Mammary epithelial cell (primary cell): ENCODE data around the gene KRTAP4-9.

Source experiments
- EZH2 ChIP-seq: IDR thresholded peaks from 2 replicates; pipeline ENCODE4 v1.6.1; 2012; ENCODE audit warnings: low read length, inconsistent platforms, borderline replicate concordance
- TF ChIP-seq, protein P1 (sequence below), 2 donors: IDR thresholded peaks in 1 of 2; conservative IDR thresholded peaks in 1 of 2; 2 replicates each; pipeline ENCODE4 v1.5.1; 2011 to 2012; ENCODE audit warnings: inconsistent platforms in 2 of 2, low read length in 2 of 2, mild to moderate bottlenecking in 2 of 2, control low read depth in 1 of 2, low read depth in 1 of 2; ENCODE audit not compliant: insufficient read depth in 1 of 2; ENCODE audit errors: extremely low read depth in 1 of 2

- TF ChIP-seq, protein P1, sequence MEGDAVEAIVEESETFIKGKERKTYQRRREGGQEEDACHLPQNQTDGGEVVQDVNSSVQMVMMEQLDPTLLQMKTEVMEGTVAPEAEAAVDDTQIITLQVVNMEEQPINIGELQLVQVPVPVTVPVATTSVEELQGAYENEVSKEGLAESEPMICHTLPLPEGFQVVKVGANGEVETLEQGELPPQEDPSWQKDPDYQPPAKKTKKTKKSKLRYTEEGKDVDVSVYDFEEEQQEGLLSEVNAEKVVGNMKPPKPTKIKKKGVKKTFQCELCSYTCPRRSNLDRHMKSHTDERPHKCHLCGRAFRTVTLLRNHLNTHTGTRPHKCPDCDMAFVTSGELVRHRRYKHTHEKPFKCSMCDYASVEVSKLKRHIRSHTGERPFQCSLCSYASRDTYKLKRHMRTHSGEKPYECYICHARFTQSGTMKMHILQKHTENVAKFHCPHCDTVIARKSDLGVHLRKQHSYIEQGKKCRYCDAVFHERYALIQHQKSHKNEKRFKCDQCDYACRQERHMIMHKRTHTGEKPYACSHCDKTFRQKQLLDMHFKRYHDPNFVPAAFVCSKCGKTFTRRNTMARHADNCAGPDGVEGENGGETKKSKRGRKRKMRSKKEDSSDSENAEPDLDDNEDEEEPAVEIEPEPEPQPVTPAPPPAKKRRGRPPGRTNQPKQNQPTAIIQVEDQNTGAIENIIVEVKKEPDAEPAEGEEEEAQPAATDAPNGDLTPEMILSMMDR (conservative IDR thresholded peaks at IDR 0.05 in 1 of 2, IDR thresholded peaks at IDR 0.05 in 1 of 2; ENCODE audit: extremely low read depth in 1 of 2, insufficient read depth in 1 of 2, low read depth in 1 of 2, low read length in 2 of 2) = no peak
- TF ChIP-seq EZH2 = no peak
Measured at GRCh38 chr17:41151525-41151924, 46.3 kb downstream of the KRTAP4-9 start.
